Measurements from ENCODE around the gene PRKG1. TPM values are rescaled to one million over a fixed set of nuclear protein-coding genes. Genes with fewer than 3 reads are reported as not detected.
"Not testable (repeated sequence)": the region's sequence is repeated elsewhere in the genome, so short reads cannot be mapped to it uniquely, and the experiment has no call there.

The PRKG1 gene
- total and polyA plus RNA-seq, 2 of the 8 experiments (the other 6 are each of a cell fraction or from before 2014, with no cell fraction given): 4.2 to 15.2 TPM

GRCh38 chr10:51267980-51268570, 193.8 kb downstream of the PRKG1 start:
- FAIRE-seq: not testable (repeated sequence)

More at GRCh38 chr10:51267980-51268570, 193.8 kb downstream of the PRKG1 start:
- H2BK15ac ChIP-seq (ENCODE audit: low read length); H3K36me3 ChIP-seq (ENCODE audit: control insufficient read depth in 2 of 4, insufficient read depth in 4 of 4, low read length in 3 of 4); H3K56ac ChIP-seq (replicated peaks; ENCODE audit: insufficient read length, low read depth, low read length); H3K79me1 ChIP-seq (ENCODE audit: low read depth, low read length); H2AK5ac ChIP-seq (ENCODE audit: low read depth, low read length); H3K23ac ChIP-seq (ENCODE audit: insufficient read length); H4K8ac ChIP-seq (ENCODE audit: extremely low read depth, insufficient read depth, low read length); H2AFZ ChIP-seq (ENCODE audit: low read length); CTCF ChIA-PET (ENCODE audit: partially characterized antibody); H3K23me2 ChIP-seq (ENCODE audit: low read depth, low read length); H3K14ac ChIP-seq (ENCODE audit: insufficient read length); H4K5ac ChIP-seq (ENCODE audit: insufficient read length, low read depth, low read length); H2BK120ac ChIP-seq (replicated peaks; ENCODE audit: low read depth, low read length); H2BK12ac ChIP-seq (ENCODE audit: low read depth, low read length); H3K18ac ChIP-seq (ENCODE audit: extremely low read depth, low read length); H3K9ac ChIP-seq (replicated peaks in 1 of 4; ENCODE audit: extremely low read depth in 1 of 4, low read depth in 3 of 4, low read length in 3 of 4); H4K91ac ChIP-seq (replicated peaks; ENCODE audit: insufficient read length, low read length); H3K9me3 ChIP-seq (ENCODE audit: insufficient read depth in 2 of 2, low read depth in 1 of 2, low read length in 1 of 2); H3K27me3 ChIP-seq (replicated peaks in 1 of 4; ENCODE audit: control insufficient read depth in 3 of 4, extremely low read depth in 1 of 4, insufficient read depth in 3 of 4, low read length in 3 of 4); H3K27ac ChIP-seq (ENCODE audit: low read depth, low read length); H2BK20ac ChIP-seq (ENCODE audit: low read length); H3K79me2 ChIP-seq (ENCODE audit: control insufficient read depth in 1 of 2, insufficient read depth in 2 of 2, low read length in 2 of 2); H3K4ac ChIP-seq (replicated peaks; ENCODE audit: insufficient read length, low read depth, low read length); H4K20me1 ChIP-seq (replicated peaks in 1 of 2; ENCODE audit: control insufficient read depth in 1 of 2, insufficient read depth in 2 of 2, low read length in 2 of 2): not testable (repeated sequence)
- WGBS, 2 experiments (ENCODE audit: extremely low coverage in 1 of 2, insufficient coverage in 1 of 2, insufficient read length in 1 of 2, insufficient replicate concordance in 2 of 2, low coverage in 1 of 2, low lambda C conversion rate in 2 of 2, missing lambda C conversion rate in 1 of 2): 0% methylated on average over 8 of the region's 8 CpGs; no CpG with 5 or more reads in 1 of the 2 experiments
- POLR2A ChIA-PET (ENCODE audit: partially characterized antibody): interaction anchor here (1.6 kb wide), 1 partner anchor 18 kb away, joined by 4 read pairs; no protein-coding TSS in a partner anchor
- TF ChIP-seq YY1 (IDR thresholded peaks at IDR 0.05; ENCODE audit: low read depth, low read length) (peak; percentile 56; the same call in 1 of the 2 replicates), SP1 (IDR thresholded peaks at IDR 0.05; ENCODE audit: low read depth, low read length) (0 out of 2 replicates have a peak, but pooled peaks have one; percentile 17), NANOG (IDR thresholded peaks at IDR 0.05; ENCODE audit: insufficient read depth, low read depth, low read length, poor library complexity, severe bottlenecking) (peak; percentile 19)
- Histone ChIP-seq H3K4me3 (ENCODE audit: extremely low read depth in 1 of 4, insufficient read depth in 2 of 4, low read depth in 3 of 4, low read length in 4 of 4) (peak overlapping the region in 1 of 4 experiments; percentile 43; a peak in 1 of 8 replicates), H3K4me2 (ENCODE audit: insufficient read depth in 1 of 2, low read depth in 2 of 2, low read length in 2 of 2) (peak overlapping the region; percentile 10 to 50; a peak in 2 of 4 replicates), H3K4me1 (replicated peaks in 1 of 4; ENCODE audit: control insufficient read depth in 3 of 4, insufficient read depth in 4 of 4, low read length in 3 of 4) (peaks cover 0 to 19% (median 4%) of the 10 kb centered on the region in 4 experiments; a peak in 4 of 7 replicates), H2BK5ac (ENCODE audit: low read depth, low read length) (peak overlapping the region; percentile 57; the same call in 1 of the 2 replicates)
- DNase-seq (ENCODE audit: low read depth in 1 of 2, low spot score in 2 of 2): peak in 1 of 2 experiments; percentile 54

All from H1 (cell line).